ENCODE measurements around the gene SKOR2.

SKOR2 gene, protein sequence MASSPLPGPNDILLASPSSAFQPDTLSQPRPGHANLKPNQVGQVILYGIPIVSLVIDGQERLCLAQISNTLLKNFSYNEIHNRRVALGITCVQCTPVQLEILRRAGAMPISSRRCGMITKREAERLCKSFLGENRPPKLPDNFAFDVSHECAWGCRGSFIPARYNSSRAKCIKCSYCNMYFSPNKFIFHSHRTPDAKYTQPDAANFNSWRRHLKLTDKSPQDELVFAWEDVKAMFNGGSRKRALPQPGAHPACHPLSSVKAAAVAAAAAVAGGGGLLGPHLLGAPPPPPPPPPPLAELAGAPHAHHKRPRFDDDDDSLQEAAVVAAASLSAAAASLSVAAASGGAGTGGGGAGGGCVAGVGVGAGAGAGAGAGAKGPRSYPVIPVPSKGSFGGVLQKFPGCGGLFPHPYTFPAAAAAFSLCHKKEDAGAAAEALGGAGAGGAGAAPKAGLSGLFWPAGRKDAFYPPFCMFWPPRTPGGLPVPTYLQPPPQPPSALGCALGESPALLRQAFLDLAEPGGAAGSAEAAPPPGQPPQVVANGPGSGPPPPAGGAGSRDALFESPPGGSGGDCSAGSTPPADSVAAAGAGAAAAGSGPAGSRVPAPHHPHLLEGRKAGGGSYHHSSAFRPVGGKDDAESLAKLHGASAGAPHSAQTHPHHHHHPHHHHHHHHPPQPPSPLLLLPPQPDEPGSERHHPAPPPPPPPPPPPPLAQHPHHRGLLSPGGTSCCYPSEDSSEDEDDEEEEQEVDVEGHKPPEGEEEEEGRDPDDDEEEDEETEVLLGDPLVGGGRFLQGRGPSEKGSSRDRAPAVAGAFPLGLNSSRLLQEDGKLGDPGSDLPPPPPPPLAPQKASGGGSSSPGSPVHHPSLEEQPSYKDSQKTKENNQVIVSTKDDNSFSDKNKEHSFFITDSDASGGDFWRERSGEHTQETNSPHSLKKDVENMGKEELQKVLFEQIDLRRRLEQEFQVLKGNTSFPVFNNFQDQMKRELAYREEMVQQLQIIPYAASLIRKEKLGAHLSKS

DNA sequence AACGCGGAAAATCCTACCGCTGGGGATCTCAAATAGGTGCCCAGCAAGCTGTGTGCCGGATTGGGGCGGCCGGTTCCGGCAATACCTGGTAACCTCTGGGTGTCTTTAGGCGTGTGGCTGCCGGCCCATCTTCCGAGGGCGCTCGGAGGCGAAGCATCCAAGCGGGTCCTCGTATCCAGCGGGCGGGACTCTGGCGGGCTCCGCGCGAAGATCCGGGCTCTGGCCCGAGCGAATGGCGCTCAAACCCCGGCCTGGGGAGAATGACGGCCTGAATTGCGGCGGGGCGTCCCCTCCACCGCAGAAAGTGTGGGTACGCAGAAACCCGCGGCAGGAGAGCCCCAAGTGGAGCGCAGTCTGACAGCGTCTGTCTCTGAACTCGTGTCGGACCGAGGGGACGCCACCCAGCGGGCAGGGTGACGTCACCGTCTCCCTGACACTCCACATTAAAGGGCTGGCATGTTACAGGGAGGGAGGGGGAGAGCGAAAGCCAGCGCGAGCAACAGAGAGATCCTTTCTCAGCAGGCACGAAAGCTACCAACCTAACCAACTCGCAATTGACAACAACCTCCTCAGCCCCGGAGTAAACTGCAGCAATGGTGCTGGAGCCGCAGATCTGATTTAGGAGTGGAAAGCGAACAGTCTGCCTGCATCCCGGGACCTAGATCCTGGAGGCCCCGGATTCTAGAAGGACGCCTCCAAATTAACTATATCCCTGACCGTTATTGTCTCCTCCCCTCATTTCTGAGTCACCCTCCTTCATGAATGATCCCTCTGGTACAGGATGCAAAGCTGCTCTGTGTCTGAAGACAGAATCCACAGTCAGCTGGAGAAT is at the start of gene SKOR2:
Gene SKOR2, minus strand, starts transcription at position 372 of the 832 bp plus-strand sequence. CDS start 2,477 bp downstream, outside the sequence.
- DNase-seq: no peak

DNA sequence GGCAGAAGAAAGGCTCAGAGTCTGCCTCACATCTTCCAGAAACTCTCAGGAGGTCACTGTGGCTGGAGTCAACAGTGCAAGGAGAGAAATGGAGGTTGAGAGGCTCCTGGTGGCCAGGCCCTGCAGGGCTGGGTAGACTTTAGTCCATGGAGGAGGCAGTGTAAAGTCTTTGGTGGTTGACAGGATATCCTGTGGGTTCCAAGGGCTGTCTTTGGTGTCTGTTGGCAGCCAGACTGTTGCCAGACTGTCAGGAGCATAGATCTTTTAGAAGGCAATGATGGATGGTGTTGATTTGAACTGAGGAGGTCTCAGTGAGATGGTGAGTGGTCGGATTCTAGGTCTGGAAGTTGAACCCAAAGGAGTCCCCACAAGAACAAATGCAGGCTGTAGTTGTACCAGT is 45.0 kb upstream of the SKOR2 start:
- no peak for DNase-seq

DNA sequence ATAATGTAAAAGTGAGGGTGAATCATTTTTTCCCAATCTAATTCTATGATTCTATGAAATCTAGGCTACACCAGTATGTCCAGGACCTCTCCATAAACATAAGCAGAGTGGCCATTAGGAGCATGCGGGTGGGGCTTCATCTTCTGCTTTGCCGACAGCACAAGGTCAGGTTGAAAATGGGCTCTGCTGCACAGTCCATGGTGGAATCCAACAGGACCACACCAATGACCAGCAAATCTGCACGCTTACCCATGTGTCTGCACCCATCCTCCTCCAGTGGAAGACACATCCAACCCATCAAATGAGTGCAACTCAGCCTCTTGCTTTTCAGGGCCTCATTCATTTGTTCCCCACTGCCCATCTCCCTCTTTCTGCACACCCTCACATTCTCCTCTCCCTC is 43.3 kb upstream of the SKOR2 start:
- no peak for DNase-seq

DNA sequence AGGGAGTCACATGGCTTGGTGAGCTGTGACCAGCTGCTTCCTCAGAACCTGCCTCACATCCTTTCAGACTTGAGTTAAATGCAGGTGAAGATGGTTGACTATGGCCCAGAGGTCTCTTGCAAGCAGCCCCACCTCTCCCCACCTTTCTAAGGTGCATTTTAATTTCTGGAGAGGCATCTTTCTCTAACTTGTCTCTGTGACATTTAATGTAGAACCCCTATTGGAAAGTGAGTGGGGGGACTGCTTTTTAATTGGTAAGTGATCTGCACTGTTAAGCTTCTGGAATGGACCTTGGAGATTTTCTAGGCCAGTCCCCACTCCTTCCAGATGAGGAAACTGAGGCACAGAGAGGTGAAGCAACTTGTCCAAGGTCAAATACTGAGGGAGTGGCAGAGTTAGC is 37.3 kb upstream of the SKOR2 start:
- DNase-seq: no peak

DNA sequence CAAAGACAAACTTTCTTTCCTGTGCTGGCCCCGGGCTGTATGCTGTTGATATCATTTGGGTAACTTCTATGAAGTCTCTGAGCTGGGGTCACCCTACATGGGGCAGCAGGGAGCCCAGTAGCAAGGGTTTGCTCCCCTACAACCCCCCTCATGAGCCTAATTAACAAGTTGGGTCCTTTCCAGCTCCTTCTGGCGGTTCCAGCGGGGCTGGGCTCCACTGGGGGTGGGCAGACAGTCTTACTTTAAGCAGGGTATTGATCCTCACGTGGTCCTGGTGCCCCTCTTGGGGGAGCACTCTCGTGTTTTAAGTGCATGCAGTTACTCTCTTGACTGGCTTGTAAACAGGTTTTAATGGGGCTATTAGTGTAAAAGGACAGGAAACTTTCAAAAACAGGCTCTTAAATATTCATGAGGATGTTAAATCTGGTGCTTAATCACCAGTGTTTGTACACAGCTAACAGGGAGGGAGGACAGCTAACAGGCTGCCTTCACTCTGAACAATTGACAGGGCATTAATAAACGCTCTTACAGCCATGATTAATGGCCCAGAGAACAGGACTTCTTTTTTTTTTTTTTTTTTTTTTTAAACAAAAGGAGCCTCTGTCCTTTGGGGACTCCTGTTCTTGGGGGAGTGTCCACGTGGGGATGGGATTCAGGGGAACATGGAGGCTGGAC is 36.6 kb upstream of the SKOR2 start:
- DNase-seq: no peak

DNA sequence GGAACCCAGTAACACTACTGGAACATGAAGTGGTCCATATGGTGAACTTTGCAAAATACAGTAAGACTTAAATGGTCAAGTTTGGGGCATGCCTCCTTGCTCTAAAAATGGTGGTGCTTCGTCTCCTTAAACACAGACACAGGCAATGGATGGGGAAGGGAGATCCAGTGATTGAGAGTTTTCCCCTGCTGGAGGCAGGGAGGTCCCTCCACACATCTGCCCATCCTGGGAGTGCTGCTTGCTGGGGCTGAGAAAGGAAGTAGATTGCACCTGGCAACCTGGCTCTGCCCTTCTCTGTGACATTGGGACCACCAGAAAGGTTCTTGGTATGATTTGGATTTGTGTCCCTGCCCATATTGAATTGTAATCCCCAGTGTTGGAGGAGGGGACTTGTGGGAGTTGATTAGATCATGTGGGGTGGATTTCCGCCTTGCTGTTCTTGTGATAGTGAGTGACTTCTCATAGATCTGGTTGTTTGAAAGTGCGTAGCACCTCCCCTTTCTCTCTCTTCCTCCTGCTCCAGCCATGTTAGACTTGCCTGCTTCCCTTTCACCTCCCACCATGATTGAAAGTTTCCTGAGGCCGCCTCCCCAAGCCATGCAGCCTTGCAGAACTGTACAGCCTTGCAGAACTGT is 35.4 kb upstream of the SKOR2 start:
- DNase-seq: no peak

DNA sequence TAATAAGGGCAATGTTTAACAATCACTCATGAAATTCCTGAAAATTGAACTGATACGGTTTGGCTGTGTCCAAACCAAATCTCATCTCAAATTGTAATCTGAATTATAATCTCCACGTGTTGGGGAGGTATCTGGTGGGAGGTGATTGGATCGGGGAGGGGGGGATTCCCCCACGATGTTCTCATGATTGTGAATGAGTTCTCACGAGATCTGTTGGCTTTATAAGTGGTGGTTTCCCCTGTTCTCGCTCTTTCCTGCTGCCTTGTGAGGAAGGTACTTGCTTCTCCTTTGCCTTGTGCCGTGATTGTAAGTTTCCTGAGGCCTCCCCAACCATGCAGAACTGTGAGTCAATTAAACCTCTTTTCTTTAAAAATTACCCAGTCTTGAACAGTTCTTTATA is 34.0 kb upstream of the SKOR2 start:
- DNase-seq: no peak

DNA sequence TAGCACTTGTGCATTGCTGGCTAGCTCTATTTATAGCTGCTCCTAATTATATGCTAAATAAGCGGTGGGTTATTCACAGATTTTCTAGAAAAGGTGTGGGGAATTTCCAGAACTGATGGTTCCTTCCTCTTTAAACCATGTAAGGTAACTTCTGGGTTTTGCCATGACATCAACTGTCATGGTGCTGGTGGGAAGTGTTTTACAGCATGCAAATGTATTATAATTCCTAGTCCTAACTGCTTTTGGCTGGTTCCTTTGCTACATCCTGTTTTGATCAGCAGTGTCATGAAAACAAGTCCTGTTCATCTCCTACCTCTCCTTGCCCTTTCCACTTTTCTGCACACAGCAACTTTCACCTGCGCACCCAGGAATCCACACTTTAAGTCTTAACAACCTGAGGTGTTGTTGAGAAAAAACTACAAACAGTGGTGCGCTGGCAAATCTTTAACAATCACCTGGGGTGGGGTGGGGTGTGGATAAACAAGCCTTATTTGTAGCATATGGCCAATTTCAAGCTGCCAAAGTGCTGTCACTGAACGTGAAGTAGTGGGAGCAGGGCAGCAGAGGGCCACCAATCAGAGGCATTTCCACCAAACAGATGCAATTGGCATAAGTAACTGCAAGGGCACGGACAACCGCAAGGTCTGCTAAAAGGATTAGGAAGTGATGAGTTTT is 33.4 kb upstream of the SKOR2 start:
- DNase-seq: no peak

DNA sequence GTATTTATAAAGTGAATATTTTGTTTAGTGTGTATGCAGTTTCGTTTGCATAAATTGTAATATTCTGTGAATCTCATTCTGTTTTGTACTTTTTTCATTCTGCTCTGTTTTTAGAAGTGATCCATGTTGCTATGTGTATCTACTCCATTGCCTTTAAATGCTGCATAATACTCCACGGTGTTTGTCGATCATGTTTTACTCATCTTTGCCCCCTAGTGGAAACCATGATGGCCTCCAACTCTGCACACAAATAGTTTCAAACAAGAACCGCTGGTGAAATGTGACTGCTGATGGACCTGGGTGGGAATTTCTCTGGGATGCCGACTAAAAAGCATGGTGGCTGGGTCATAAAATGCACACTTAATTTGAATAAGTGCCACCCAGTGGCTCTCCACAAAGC is 32.0 kb upstream of the SKOR2 start:
- DNase-seq: no peak

DNA sequence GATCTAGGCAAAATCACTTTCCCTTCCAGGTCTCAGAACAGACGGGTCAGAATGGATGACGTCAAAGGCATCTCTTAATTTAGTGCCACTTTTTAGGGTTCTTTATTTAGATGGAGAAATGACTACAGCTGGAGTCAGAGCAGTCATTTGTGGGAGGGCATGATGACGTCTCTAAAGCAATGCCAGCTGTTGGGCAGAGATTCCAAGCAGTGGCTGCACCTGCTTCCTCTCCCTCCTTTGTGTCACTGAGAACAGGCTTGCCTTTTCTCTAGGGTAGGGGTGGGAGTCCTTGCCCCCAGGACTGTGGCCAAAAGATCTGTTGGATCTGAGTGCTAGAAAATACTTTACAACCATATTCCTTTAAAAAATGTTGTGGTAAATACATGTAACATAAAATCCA is 28.7 kb upstream of the SKOR2 start:
- no peak for DNase-seq

DNA sequence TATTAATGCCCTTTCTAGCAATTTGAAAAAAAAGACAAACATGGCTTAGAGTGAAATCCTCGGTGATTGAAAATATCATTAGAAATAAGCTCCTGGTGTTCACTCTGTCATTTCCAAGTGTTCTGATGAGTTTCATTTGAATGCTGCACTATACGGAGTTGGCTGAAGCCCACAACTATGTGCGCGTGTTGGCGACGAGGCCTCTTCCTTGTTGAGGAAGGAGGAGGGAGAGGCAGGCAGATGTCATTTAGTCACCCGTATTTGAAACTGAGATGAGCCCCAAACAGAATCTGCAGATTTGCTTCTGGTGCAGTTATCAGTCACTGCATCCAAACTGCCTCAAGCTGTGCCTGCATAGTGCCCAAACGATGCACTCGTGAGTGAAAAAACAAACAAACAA is 23.5 kb upstream of the SKOR2 start:
- DNase-seq: no peak

DNA sequence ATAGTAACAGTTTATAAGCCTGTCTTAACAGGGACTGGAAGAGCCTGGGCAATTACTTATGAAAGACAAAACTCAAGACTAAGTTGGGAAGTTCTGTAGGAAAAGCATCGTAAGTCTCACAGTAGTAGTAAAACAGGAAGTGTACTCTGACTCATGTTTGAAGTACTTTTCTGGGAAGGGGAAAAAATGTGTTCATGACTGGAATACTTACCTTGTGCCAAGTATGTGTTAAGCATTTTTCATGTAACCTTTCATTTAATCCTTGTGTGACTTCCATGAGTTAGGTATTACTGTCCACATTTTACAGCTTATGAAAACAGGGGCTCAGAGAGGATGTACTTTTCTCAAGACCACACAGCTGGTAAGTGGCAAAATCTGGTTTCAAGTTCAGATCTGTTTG is 13.7 kb upstream of the SKOR2 start:
- DNase-seq: no peak

DNA sequence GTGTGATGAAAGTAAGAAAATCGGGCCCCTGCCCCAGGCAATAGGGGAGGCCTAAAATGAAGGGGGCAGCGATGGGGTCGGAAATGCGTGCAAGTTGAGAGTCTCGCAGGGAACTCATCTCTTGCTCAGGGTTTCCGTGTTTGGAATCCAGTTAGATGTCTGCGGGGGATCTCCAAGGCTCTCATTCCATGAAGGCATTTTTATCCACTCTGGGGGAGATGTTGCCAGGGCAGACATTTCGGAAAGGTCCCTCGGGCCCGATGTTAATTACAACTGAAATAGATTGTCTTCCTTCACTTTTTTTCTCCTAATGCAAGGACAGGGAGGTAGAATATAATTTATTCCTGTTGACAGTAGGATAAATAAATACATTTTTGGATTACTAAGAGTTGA is 12.8 kb upstream of the SKOR2 start:
- no peak for DNase-seq

DNA sequence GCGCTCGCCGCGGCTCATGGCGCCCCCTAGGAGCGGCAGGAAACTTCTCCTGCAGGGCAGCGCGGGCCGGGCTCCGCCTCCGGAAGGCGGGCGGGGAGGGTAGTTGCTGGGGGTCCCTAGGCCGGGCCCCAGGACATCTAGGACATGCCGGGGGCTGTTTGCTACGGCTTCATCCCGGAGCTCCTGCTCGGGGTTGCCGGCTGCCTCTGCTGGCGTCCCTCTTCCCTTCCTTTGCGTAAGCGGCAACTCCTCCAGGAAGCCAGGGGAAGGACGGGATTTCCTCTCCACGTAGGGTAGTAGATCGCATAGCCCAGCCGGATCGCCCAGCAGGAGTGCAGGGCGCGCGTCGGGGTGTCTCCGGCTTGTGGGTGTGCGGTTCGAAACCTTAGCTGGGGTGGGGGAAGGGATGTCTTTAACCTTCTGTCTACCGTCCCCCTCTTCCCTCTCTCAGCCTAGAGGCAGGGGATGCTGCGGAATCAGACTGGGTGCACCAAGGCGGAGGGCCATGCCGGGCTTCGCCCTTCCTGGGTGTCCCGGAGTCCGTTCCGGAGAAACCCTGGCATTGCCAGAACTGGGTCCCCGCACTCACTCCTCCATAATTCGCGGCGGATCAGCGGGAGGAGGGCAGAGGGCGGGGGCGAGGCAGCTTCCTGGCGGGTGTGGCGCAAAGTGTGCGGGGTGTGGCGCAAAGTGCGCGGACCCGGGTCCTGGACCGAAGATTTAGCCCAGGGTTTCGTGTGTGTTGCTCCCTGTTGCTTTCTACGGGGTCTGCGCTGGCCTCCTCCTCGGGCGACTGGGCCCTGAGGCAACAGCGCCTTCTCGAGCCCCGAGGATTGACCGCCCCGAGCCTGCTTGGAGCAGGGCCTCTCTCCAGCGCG is 12.2 kb upstream of the SKOR2 start:
- DNase-seq: no peak

DNA sequence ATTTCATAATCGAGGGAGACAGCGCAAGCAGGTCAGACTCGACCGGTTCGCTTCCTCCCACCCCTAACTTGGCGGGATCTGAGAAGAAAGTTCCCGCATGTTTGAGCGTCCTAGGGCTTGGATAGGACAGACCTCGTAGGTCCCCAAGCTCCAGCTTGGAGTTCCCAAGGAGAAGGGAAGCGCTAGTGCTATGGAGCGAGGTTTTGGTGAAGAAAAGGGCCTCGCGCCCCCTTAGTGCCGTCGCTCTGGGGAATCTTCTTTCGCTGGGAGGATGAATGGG is 11.6 kb upstream of the SKOR2 start:
- no peak for DNase-seq

DNA sequence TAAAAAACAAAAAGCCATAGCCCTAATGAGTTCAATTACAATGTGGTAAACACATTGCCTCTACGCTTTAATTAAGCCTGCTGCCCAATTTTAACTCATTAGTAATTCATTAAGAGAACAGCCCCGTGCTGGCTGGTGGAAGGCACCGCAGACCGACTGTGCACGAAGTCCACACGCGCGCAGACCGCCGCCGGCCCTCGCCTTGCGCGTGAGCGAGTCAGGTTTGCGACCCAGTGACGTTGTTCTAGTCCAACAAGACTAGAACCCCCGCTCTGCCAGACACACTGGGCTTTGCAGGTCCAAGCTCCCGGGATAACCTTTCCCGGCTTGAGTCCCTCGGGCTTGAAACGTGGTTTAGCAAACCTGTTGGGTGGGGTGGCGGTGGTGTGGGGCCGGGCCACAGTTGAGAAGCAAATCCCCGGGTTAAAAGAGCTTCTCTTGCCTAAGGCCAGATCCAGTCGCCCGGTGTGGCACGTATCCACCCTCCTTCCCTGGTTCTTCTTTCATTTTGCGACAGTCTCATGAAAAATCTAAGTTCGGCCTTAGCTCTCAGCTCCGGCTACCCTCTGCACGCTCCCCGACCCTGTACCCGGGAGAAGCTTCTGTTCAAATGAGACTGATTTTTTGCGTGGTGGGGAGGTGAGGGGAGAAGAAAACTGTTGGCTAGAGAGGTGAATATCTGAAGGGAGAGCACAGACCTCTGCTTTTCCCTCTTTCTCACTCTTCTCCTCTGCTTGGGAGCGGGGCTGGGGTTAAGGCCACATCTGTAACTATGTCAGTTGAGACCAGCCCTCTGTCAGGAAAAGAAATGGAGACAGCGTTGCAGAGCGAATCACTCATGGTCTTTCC is 11.1 kb upstream of the SKOR2 start:
- DNase-seq: no peak

DNA sequence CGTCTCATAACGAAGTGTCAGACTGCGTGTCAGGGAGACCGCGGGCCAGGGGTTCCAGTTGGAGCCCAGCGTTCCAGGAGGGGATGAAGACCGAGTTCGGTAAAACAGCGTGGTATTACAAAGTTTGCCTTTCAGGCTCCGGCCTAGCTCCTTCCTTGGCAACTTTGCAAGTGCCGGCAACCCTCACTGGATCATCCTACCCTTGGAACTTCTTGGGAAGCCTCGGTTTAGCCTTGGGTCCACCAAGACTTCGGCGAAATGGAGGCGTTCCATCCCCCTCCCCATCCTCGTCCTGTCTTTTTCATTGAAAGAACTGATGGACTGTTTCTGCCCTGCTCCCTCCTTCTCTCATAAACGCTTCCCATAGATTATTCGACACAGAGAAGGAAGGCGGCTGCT is 10.4 kb upstream of the SKOR2 start:
- DNase-seq: no peak

DNA sequence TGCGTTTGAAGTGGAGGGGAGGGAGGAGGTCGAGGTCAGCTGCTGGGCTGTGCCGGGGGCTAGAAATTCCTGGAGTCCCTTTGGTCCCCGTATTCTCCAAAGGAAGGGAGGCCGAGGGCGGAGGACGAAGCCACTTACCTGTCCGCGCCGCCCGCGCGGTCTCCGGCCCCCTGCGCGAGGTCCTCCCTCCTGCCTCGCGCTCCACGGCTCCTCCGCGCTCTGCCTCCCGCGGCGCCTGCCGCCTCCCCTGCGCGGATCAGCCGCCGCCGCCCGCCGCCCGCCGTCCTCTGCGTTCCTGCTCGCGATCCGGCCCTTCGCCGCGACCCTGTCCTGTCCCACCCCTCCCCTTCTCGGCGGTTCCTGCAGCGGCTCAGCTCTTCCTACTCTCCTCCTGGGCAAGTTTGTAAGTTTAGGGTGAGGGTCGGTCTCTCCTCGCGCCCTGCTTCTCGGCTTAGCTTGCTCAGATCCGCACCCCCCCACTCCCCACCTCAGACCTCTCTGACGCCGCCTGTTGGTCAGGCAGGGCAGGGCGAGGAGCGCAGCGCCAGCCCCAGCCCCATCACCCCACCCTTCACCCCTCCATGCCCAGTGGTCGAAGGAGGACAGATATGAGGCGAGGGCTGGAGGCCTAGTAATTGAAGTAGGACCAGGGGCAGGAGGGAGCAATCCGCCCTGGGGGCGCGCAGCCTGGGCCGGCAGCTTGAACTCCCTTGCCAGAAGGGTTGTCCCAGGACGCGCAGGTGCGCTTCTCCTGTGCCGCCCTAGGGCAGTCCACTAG is 9.7 kb upstream of the SKOR2 start:
- no peak for DNase-seq

Data from CD4-positive, alpha-beta T cell treated with Interleukin-15 for 1 hour (primary cell).